ENCODE data around the gene PPP1R1C. TPM values are rescaled to one million over a fixed set of nuclear protein-coding genes. Genes with fewer than 3 reads are reported as not detected.
"Not testable (repeated sequence)": the region's sequence is repeated elsewhere in the genome, so short reads cannot be mapped to it uniquely, and the experiment has no call there.

The PPP1R1C gene
- total RNA-seq, 1 donor from 2014 or later: 5.5 TPM

- peaks cover 6% of the 10 kb centered on the region for H3K27me3 Mint-ChIP-seq (ENCODE audit: insufficient read depth, low read depth)
- peaks cover 11% of the 10 kb centered on the region for H3K9me3 Mint-ChIP-seq
- peaks cover 5% of the 10 kb centered on the region for H3K36me3 Mint-ChIP-seq
- H3K27me3 ChIP-seq: no peaks in the 10 kb centered on the region
- H2AFZ ChIP-seq (replicated peaks): no peak overlapping the region
- H3K4me1 Mint-ChIP-seq: no peaks in the 10 kb centered on the region
- DNase-seq (ENCODE audit: low spot score): no peak
- H3K36me3 ChIP-seq: no peaks in the 10 kb centered on the region
- H3K79me2 ChIP-seq (ENCODE audit: low read depth): no peaks in the 10 kb centered on the region
- no peak overlapping the region for H3K9ac ChIP-seq
- TF ChIP-seq EZH2phosphoT487 (IDR thresholded peaks at IDR 0.05) (no peak), CTCF (IDR thresholded peaks at IDR 0.05) (no peak), EZH2 (IDR thresholded peaks at IDR 0.05) (no peak)
- no peak overlapping the region for H3K4me3 ChIP-seq
- no peaks in the 10 kb centered on the region for H4K20me1 ChIP-seq (ENCODE audit: low read depth)
- no peaks in the 10 kb centered on the region for H3K9me3 ChIP-seq (ENCODE audit: low read depth)
- H3K4me3 Mint-ChIP-seq: no peak overlapping the region
- H3K4me1 ChIP-seq: no peaks in the 10 kb centered on the region
- H3K4me2 ChIP-seq: no peak overlapping the region
- no peak overlapping the region for H3K27ac ChIP-seq
- no peaks in the 10 kb centered on the region for H3F3A ChIP-seq (ENCODE audit: low read depth)
- H3K27ac Mint-ChIP-seq: no peak overlapping the region
Measured at GRCh38 chr2:182020286-182021070, 34.8 kb downstream of the PPP1R1C start.

GRCh38 chr2:182023235-182023634 is 37.6 kb downstream of the PPP1R1C start:
- Histone ChIP-seq H3K27ac (no peak overlapping the region), H3K4me1 (no peaks in the 10 kb centered on the region), H2AFZ (replicated peaks) (no peak overlapping the region), H3K36me3 (no peaks in the 10 kb centered on the region), H3K9me3 (ENCODE audit: low read depth) (no peaks in the 10 kb centered on the region), H3F3A (ENCODE audit: low read depth) (no peaks in the 10 kb centered on the region), H3K27me3 (no peaks in the 10 kb centered on the region), H3K4me3 (no peak overlapping the region), H3K79me2 (ENCODE audit: low read depth) (no peaks in the 10 kb centered on the region), H4K20me1 (ENCODE audit: low read depth) (no peaks in the 10 kb centered on the region), H3K9ac (no peak overlapping the region), H3K4me2 (no peak overlapping the region)
- Mint-ChIP-seq H3K9me3 (peaks cover 11% of the 10 kb centered on the region), H3K36me3 (peaks cover 5% of the 10 kb centered on the region), H3K27ac (no peak overlapping the region), H3K4me3 (no peak overlapping the region), H3K27me3 (ENCODE audit: insufficient read depth, low read depth) (peaks cover 6% of the 10 kb centered on the region), H3K4me1 (no peaks in the 10 kb centered on the region)
- no peak for TF ChIP-seq EZH2phosphoT487 (IDR thresholded peaks at IDR 0.05)
- TF ChIP-seq EZH2 (IDR thresholded peaks at IDR 0.05): no peak
- no peak for TF ChIP-seq CTCF (IDR thresholded peaks at IDR 0.05)
- no peak for DNase-seq (ENCODE audit: low spot score)

GRCh38 chr2:182030875-182031274 is 45.2 kb downstream of the PPP1R1C start:
- not testable (repeated sequence) for H4K20me1 ChIP-seq (ENCODE audit: low read depth); H3K9me3 ChIP-seq (ENCODE audit: low read depth); DNase-seq (ENCODE audit: low spot score); H3K4me1 Mint-ChIP-seq; H3K27ac ChIP-seq; H3K27me3 Mint-ChIP-seq (ENCODE audit: insufficient read depth, low read depth); H3K9ac ChIP-seq; H3F3A ChIP-seq (ENCODE audit: low read depth); H3K9me3 Mint-ChIP-seq; H3K79me2 ChIP-seq (ENCODE audit: low read depth); H3K36me3 ChIP-seq; H3K4me1 ChIP-seq; H3K36me3 Mint-ChIP-seq
- Histone ChIP-seq H3K27me3 (peaks cover 13% of the 10 kb centered on the region), H3K4me3 (peak overlapping the region; percentile 67), H2AFZ (replicated peaks) (peak overlapping the region; percentile 92), H3K4me2 (peak overlapping the region; percentile 82)
- H3K4me3 Mint-ChIP-seq: peak overlapping the region; percentile 83
- peak overlapping the region; percentile 24 for H3K27ac Mint-ChIP-seq

GRCh38 chr2:182031956-182032355 is 46.3 kb downstream of the PPP1R1C start:
- TF ChIP-seq EZH2phosphoT487 (IDR thresholded peaks at IDR 0.05) (no peak), CTCF (IDR thresholded peaks at IDR 0.05) (no peak), EZH2 (IDR thresholded peaks at IDR 0.05) (no peak)
- Histone ChIP-seq H3K4me2 (no peak overlapping the region), H2AFZ (replicated peaks) (no peak overlapping the region), H3F3A (ENCODE audit: low read depth) (peaks cover 3% of the 10 kb centered on the region), H3K9me3 (ENCODE audit: low read depth) (no peaks in the 10 kb centered on the region), H4K20me1 (ENCODE audit: low read depth) (no peaks in the 10 kb centered on the region), H3K79me2 (ENCODE audit: low read depth) (no peaks in the 10 kb centered on the region), H3K27me3 (peaks cover 13% of the 10 kb centered on the region), H3K4me1 (no peaks in the 10 kb centered on the region), H3K27ac (no peak overlapping the region), H3K9ac (no peak overlapping the region), H3K36me3 (no peaks in the 10 kb centered on the region), H3K4me3 (no peak overlapping the region)
- Mint-ChIP-seq H3K27ac (no peak overlapping the region), H3K36me3 (no peaks in the 10 kb centered on the region), H3K9me3 (no peaks in the 10 kb centered on the region), H3K4me3 (no peak overlapping the region), H3K27me3 (ENCODE audit: insufficient read depth, low read depth) (no peaks in the 10 kb centered on the region), H3K4me1 (peaks cover 3% of the 10 kb centered on the region)
- DNase-seq (ENCODE audit: low spot score): no peak
